Measurements from ENCODE around the gene ANKRD53.

The ANKRD53 gene

DNA sequence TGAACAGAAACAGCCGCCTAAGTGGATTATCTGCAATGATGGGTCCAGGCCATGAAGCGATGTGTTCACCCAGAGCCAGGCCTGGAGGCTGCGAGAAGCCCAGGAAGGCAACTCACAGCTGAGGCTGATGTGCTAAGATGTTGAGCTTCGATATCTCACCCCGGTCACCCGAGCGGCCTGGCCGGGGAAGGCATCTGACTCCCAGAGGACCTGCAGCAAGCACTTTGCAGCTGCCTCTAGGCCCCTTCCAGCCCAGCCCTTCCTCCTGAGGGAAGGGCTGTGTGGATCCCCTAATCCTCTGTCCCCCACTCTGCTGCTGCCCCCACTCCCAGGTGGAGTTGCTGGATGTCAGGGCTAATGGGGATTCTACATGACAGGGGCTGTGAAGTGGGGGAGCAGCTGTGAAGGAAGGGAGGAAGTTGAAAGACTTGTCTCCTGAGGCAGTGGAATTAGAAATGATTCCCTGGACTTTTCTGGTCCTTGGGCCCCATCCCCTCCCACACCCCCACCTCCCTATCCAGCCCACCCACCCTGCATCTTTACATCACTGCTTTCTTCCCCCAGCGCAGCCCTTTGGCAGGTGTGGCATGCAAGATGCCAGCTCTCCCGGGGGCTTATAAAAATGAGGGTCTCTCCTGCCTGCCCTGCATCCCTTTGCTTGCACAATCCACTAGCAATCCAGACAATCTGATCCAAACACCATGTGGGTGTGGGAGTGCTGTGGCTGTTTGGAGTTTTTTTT, 38.4 kb upstream of the ANKRD53 start:
- TF ChIP-seq, protein P1, sequence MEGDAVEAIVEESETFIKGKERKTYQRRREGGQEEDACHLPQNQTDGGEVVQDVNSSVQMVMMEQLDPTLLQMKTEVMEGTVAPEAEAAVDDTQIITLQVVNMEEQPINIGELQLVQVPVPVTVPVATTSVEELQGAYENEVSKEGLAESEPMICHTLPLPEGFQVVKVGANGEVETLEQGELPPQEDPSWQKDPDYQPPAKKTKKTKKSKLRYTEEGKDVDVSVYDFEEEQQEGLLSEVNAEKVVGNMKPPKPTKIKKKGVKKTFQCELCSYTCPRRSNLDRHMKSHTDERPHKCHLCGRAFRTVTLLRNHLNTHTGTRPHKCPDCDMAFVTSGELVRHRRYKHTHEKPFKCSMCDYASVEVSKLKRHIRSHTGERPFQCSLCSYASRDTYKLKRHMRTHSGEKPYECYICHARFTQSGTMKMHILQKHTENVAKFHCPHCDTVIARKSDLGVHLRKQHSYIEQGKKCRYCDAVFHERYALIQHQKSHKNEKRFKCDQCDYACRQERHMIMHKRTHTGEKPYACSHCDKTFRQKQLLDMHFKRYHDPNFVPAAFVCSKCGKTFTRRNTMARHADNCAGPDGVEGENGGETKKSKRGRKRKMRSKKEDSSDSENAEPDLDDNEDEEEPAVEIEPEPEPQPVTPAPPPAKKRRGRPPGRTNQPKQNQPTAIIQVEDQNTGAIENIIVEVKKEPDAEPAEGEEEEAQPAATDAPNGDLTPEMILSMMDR (IDR thresholded peaks at IDR 0.05; ENCODE audit: insufficient read depth, missing control alignments): no peak
- FAIRE-seq (no peak), DNase-seq (ENCODE audit: insufficient read length, low spot score) (no peak)

- TF ChIP-seq, protein P1 (IDR thresholded peaks at IDR 0.05; ENCODE audit: insufficient read depth, missing control alignments): no peak
- FAIRE-seq: no peak
- DNase-seq (ENCODE audit: insufficient read length, low spot score): no peak
These were observed 37.2 kb upstream of the ANKRD53 start for GRCh38 chr2:70941186-70941585.

DNA sequence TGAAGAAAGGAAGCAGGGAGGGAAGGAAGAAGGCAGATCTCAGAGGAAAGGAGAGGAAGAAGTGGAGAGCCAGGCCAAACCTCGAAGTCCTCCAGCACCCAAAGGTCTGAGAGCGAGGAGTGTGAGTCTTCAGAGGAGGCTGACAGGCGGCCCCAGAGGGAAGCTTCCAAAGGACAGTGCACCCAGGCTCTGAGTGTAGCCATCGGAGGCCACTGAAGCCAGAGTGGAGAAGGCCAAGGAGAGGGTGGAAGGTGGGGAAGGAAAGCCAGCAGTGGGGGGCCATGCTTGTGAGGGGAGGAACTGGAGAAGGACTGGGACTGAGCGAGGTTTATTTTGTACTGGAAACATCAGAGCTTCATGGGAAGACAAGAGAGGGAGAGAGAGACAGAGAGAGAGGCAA, 36.7 kb upstream of the ANKRD53 start:
- DNase-seq (ENCODE audit: insufficient read length, low spot score) (no peak), FAIRE-seq (no peak)
- TF ChIP-seq, protein P1 (IDR thresholded peaks at IDR 0.05; ENCODE audit: insufficient read depth, missing control alignments): no peak

GRCh38 chr2:70942396-70943204, 35.8 kb upstream of the ANKRD53 start:
- DNase-seq (ENCODE audit: insufficient read length, low spot score): no peak
- TF ChIP-seq, protein P1 (IDR thresholded peaks at IDR 0.05; ENCODE audit: insufficient read depth, missing control alignments): no peak
- FAIRE-seq: no peak

GRCh38 chr2:70943205-70943871, 35.1 kb upstream of the ANKRD53 start:
- DNase-seq (ENCODE audit: insufficient read length, low spot score): no peak
- TF ChIP-seq, protein P1 (IDR thresholded peaks at IDR 0.05; ENCODE audit: insufficient read depth, missing control alignments): no peak
- no peak for FAIRE-seq

DNA sequence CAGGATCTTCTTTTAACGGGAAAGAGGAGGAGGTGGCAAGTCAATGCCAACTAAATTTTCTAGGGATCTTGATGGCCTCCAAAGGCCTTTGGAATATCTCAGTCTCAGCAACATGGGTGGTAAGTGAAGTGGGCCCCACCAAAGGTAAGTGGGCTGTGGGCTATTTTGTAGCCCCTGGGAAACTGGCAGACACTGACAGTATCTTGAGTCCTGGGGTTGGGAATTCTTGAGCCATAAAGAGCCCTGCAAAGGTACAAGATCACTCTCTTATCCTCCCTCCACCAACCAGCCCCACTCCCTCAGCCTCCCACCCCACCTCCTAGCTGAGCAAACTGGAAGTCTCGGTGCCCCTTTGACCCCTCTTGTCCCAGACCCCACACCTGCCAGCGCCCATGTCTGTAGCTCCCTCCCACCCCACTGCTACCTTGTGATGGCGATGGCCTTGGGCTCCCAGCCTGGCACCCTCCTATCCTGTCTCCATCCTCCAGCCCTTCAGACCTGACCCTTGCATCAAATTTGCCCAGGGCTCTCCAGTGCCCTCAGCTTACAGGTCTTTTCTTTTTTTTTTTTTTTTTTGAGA, 34.2 kb upstream of the ANKRD53 start:
- DNase-seq (ENCODE audit: insufficient read length, low spot score) (no peak), FAIRE-seq (no peak)
- TF ChIP-seq, protein P1 (IDR thresholded peaks at IDR 0.05; ENCODE audit: insufficient read depth, missing control alignments): no peak
